ENCODE data around the gene DNAH3. TPM values are rescaled to one million over a fixed set of nuclear protein-coding genes. Genes with fewer than 3 reads are reported as not detected.

Gene DNAH3
- total RNA-seq, 1 experiment from 2014 or later = 0.24 TPM

GRCh38 chr16:20904507-20905081 is 246.1 kb downstream of the DNAH3 start:
- peak overlapping the region in 1 of 3 experiments; percentile 16; a peak in 2 of 7 replicates for H3K27ac Mint-ChIP-seq
- Histone ChIP-seq H3K79me1 (ENCODE audit: insufficient read depth, low read depth, low read length, poor library complexity, severe bottlenecking) (no peaks in the 10 kb centered on the region), H4K8ac (replicated peaks; ENCODE audit: insufficient read length, low read depth, low read length) (no peak overlapping the region), H4K20me1 (ENCODE audit: control insufficient read depth, insufficient read depth, insufficient read length) (no peaks in the 10 kb centered on the region), H2AK5ac (ENCODE audit: insufficient read length, low read length) (no peak overlapping the region), H2BK12ac (ENCODE audit: insufficient read length, low read depth, low read length) (no peak overlapping the region), H3K9ac (ENCODE audit: extremely low read depth, insufficient read length, low read length) (no peak overlapping the region), H3K79me2 (ENCODE audit: insufficient read depth, low read length) (peaks cover under 1% of the 10 kb centered on the region; the same call in 1 of the 2 replicates), H3K9me3 (ENCODE audit: control insufficient read depth, low read depth, low read length) (no peaks in the 10 kb centered on the region), H3K4ac (ENCODE audit: low read depth, low read length) (no peak overlapping the region), H3K56ac (ENCODE audit: insufficient read length, low read depth, low read length) (no peak overlapping the region), H3K4me1 (ENCODE audit: insufficient read depth, low read length) (no peaks in the 10 kb centered on the region), H3K27me3 (ENCODE audit: insufficient read depth, low read length) (no peaks in the 10 kb centered on the region), H3T11ph (ENCODE audit: low read length) (no peak overlapping the region), H2BK5ac (ENCODE audit: insufficient read length, low read length) (no peak overlapping the region), H3K18ac (ENCODE audit: insufficient read length, low read depth, low read length) (no peak overlapping the region), H2BK15ac (ENCODE audit: low read depth, low read length) (no peak overlapping the region), H3K23me2 (ENCODE audit: insufficient read length, low read depth, low read length, poor library complexity, severe bottlenecking) (peaks cover 11% of the 10 kb centered on the region), H2AFZ (ENCODE audit: low read length) (no peak overlapping the region), H3K14ac (ENCODE audit: insufficient read depth, low read length) (no peak overlapping the region), H2BK120ac (ENCODE audit: low read depth, low read length, poor library complexity, severe bottlenecking) (no peak overlapping the region), H2BK20ac (ENCODE audit: low read depth, low read length, poor library complexity, severe bottlenecking) (no peak overlapping the region), H4K5ac (ENCODE audit: insufficient read length, low read depth, low read length) (no peak overlapping the region), H3K27ac (ENCODE audit: insufficient read length, low read depth, low read length) (no peak overlapping the region), H3K4me2 (ENCODE audit: insufficient read depth, insufficient read length, low read length) (no peak overlapping the region), H3K23ac (ENCODE audit: insufficient read length, low read depth, low read length) (no peak overlapping the region), H4K91ac (ENCODE audit: insufficient read length, low read depth, low read length) (no peak overlapping the region)
- no peaks in the 10 kb centered on the region for H3K27me3 Mint-ChIP-seq (ENCODE audit: low read depth)
- WGBS (ENCODE audit: extremely low coverage, insufficient read length, low lambda C conversion rate) = no CpG with 5 or more reads among the region's 3 CpGs
- H3K36me3 Mint-ChIP-seq (ENCODE audit: insufficient read depth in 1 of 3, low read depth in 3 of 3) = peaks cover 0 to 8% (median 5%) of the 10 kb centered on the region in 3 experiments; a peak in 5 of 7 replicates
- no peak for DNase-seq
- no peak for TF ChIP-seq CTCF (conservative IDR thresholded peaks at IDR 0.05)
- no peak overlapping the region for H3K4me3 Mint-ChIP-seq
- H3K4me1 Mint-ChIP-seq = peaks cover 33 to 37% of the 10 kb centered on the region in 2 experiments
- H3K9me3 Mint-ChIP-seq = no peaks in the 10 kb centered on the region; a peak in 1 of 5 replicates

Data from H9 (cell line).